DLD1 (cell line): ENCODE measurements around the gene AUTS2.

Experiments used
- in situ Hi-C: cut with HindIII; loops from 2 replicates; pipeline ENCODE4 v1.10.0; 2017; ENCODE audit warnings: low sequenced_read_pairs

Gene AUTS2

DNA sequence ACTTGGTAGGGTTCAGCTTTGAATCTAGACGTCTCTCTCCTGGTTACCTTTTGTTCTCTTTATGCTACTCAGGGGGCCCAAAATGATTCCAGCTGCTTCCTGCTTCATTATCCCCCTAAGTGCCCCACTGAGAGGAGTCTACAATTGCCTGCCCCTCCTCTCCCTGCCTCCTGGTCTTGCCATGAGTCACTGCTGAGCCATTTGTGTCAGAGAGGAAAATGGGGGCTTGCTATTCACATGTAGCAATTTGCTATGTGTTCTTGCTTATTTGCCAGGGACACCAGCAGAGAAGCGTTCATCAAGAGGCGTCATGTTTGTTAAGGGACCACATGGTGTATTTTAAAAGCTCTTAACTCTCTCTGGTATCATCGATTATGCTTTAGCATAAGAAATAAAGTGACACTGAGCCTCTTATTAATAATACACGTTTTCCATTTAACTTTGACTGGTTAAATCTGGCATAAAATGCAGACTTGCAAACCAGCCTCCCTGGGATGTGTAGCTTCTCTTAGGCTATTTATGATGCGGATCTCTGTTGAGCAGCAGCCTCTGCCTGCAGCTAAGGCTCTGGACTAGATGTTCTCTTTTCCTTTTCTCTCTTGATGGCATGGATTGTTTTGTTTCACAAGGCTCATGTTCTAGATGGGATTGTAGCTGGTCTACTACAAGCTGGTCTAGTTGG, 239.3 kb downstream of the AUTS2 start:
- in situ Hi-C loops = no loop called here

DNA sequence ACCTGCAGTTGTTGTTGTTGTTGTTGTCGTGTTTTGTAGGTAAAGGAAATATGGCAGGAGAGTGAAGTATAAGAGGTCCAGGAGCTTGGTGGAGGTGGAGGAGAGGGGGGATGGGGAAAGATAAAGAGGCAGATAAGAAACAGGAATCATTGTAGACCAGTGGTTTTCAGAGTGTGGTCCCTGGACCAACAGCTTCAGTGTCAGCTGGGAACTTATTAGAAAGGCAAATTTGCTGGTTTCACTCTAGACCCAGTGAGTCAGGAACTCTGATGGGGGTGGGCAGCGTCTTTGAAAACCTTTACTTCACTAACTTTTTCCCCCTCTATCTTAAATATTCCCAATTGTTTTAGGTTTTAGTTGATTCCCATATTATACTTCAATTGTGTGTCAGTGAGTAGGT, 241.5 kb downstream of the AUTS2 start:
- in situ Hi-C loops = no loop called here

DNA sequence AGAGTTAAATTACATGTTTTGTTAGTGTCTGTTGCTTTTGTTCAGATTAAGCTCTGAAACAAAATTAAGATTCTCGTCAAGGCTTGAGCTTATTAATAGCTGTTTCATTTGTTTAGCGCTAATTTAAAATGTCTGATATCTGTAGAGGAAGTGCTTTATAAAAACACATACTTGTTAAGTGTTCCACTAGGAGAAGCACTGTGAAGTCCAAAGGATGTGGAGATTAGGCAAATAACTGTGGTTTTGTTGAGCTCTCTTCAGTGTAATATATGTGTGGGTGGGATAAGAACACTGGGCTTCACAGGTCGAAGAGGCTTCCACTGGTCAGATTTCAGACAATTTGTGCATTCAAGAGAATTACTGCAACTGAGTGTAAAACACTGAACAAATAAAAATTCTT, 242.0 kb downstream of the AUTS2 start:
- in situ Hi-C loops = no loop called here

DNA sequence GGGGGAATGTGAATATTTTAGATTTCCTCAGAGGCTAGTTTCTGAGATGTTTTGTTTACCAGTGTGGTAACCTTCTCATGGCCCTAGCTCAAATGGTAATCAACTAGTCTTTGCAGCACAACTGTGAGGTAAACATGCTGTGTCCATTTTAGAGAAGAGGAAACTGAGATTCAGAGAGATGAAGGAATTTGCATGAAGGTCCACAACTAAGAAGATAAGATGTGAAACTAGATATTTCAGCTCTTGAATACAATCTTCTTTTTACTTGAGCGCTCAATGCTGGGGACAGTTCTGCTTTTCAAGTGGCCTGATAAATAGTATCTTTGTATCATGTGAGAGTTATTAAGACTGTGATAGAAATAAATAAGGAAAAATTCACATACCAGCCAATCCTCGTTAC, 245.4 kb downstream of the AUTS2 start:
- in situ Hi-C loops = no loop called here

DNA sequence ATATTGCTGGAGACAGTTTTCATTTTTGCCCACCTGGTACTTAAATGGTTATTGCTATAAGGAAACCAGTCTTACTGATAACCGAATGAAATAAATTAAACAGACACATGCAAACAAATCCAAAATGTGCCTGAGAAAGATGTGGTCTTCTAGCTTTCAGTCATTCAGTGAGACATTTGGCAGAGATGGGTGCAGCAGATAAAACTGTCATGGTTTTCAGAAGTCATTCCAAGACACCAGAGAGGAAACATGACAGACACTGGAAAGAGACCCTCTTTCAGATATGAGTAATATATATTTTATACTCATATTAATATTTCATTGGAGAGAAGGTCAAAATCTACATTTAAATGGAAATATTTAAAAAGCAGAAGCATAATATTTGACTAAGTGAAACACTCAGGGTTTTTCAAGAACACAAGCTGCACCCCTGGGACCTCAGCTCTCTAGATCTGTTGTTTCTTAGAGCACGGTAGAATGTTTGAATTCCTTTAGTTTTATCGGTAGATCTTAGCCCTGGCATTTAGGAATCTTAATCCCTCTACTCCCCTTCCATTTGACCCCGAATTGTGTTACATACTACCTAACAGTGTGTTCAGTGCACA, 246.1 kb downstream of the AUTS2 start:
- in situ Hi-C loops = no loop called here

DNA sequence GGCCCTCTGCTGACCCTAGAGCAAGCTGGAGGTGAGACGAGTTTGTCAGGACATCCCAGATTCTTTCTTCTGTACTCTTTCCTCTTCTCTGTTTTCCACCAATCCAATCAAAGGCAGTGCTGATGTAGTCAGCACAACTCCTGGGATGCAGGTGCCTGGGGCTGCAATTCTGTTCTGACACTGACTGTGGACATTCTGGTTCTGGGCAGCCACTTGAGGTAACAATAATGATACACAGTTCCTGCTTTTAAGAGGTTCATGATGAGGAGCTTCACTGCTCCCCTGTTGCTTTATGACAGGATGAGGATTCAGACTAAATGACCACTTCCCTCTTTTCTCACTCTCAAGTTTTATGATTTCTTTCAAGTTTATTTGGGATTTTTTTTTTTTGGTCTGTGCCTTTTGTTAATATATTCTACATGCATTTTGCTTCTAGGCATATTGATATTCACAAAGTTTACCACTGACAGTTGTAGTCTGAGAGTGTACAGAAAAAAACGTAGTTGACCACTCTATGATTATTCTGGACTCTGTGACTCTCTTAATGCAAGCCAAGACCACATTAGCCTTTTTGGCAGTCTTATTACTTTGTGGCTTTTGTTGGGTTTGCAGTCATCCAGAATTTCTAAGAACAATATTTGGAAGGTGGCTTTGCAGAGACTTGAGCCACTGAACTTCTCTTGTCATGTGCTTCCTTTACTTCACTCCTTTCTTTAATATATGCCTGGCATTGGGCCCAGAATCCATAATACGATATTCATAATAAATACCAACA, 247.6 kb downstream of the AUTS2 start:
- in situ Hi-C loops = no loop called here

DNA sequence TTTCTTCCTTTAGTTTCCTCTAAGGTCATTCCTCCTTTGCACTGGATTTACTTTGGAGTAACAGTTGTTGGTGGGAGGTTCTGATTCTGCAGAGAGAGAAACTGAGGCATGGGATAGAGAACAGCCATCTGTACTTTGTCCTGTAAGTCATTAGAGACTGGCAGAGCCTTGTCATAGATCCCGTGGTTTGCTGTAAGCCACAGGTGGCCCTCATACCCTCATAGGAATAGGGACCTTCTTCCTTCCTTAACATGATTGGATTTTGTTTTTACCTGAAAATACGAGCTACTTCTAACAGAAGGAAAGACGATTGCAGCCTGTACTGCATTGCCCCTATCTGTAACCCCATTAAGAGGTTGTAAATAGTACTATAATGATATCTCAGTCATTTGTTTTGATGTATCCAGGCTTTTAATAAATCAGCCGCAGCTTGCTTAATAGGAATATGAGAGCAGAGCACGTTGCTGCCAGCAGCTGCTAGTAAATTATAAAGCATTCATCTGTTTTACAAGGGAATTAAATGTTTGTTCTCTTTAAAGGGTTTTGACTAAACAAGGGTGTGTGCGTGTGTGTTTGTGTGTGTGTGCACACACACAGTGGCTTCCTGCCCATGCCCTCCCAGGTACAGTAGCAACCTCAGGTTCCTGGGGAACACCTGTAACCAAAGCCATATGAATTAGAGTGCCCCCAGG, 249.8 kb downstream of the AUTS2 start:
- in situ Hi-C loops = no loop called here

DNA sequence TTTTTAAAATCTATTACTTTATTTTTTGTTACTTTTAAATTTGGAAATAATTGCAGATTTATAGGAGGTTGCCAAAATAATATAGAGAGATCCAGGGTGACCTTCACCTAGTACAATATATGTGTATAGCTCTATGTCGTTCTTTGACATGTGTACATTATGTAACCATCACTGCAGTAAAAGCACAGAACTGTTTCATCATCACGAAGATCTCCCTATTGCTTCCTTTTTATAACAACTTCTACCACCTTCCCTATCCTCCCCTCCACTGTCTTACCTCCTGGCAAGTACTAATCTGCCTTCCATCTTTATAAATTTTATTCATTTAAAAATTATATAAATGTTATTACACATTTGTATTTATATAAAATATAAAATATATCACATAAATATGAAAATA, 251.0 kb downstream of the AUTS2 start:
- in situ Hi-C loops = no loop called here

DNA sequence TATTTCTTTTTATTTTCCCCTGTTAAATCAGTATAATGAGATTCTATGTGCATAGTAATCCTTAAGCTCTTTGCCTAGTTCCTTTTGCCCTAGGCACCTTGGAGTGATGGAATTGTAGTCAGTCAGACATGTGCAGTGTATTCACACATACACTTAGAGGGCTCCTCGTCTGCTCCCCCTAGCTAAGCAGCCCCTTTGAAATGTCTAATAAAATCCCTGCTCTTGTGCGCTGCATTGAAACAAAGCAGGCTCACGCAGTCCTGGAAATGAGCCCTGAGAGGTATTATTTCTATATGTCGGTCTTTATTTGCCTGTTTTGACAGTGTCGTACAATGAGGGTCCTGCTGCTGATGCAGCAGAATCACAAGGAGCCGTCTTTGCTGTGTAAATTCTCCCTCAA, 258.7 kb downstream of the AUTS2 start:
- in situ Hi-C loops = no loop called here

DNA sequence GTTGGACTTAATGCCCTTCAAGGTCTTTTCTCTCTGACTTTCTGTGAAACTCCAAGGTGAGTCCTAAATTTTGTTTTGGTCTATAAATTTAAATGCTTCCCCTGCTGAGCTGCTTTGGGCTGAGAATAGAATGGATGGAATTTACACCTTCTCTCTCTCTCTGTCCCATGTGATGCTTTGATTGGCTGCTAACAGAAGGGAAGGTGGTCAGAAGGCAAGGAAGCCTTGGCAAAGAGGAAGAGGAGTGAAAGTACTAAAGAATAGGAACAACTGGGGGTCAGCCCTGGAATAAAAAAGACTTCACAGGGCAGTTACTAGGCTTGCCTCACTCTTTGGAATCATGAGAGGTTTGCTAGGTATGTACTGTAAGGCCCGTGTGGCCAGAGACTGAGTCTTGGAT, 260.2 kb downstream of the AUTS2 start:
- in situ Hi-C loops = no loop called here

DNA sequence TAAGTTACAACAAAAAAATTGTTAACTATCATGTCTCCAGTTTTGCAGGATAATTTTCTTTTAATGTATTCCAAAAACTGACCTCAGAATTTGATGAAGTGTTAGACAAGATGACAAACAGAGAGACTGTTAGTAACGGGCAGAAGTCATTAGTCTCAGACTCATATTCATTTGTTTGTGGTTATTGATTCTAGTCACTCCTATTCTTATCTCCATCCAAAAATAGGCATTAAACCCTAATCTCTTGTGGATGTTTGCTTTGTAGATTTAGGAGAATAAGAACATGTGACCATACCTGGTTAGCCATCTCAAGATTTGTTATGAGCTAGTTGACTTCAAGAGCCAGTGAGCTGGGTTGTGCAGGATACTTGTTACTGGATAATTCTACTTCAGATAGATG, 261.1 kb downstream of the AUTS2 start:
- in situ Hi-C loops = no loop called here

DNA sequence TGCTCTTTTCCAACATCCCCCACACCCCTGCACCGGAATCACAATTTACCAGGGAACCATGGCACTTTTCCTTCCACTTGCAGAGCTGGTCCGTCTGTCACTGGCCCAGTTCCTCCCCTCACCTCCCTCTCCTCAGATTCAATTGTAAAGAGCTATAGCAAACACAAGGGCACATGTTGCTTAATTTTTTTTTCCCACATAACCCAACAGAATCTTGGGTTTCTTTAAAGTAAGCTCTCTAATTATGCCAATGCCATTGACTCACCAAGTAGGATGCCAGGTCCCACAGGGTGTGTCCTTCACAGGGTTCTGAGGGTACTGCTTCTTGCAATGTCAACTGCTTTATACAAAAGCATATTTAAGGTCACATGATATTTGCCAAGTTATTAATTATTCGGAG, 262.2 kb downstream of the AUTS2 start:
- in situ Hi-C loops = no loop called here

DNA sequence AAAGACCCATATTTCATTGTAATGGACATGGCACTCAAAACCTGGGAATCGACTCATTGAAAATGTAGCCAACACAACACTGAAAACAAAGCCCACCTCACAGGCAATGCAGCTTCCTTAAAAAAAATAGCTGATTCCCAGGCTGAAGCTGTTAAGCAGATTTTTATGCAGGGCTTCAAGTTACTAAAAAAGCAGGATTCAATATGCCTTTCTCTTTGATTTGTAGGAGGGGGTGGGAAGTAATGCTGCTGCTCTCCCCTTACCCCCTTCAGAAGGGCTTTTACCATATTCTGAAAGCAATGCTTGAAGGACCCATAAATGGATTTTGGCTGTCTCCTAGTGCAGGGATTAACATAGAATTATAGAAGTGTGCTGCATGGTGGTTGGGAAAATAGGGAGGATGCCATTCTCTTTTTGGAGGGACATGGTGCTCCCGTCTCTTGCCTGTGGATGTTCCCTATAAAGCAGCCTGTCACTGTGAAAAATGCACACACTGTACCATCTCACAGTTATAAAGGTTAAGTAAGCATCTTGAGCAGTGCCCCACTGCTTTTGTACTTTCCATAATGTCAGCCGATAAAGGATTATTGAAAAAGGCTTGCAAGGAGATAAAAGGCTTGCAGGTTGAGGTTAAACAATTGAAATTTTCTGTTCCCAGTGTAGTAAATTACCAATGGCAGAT, 262.8 kb downstream of the AUTS2 start:
- in situ Hi-C loops = no loop called here

DNA sequence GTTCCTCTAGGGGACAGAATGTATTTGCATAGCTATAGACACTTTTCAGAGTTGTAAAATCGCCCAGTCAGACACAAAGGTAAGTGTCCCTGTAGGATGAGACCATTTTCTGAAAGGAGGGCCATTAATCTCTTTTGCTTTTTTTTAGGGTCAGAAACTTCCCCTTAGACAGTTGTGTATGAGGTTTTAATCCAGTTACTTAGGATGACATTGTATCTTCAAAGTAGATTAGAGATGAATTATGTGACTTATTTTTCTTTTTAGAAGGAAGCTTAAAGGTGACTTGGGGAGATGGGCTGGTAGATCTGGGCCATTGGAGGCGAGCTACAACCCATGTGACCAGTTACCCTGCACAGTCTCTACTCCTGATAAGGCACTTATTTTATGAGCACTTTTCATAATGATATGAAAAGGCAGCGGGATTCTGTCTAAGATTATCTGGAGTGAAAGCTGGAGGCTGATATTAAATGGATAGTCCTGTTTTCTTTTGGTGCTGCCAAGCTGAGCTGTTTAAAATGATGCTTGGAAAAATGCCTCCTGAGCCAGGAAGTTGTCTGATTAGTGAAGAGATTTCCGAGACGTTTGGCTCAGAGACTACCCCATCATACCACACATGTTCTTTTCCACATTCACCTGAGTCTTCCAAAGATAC, 264.3 kb downstream of the AUTS2 start:
- in situ Hi-C loops = no loop called here

DNA sequence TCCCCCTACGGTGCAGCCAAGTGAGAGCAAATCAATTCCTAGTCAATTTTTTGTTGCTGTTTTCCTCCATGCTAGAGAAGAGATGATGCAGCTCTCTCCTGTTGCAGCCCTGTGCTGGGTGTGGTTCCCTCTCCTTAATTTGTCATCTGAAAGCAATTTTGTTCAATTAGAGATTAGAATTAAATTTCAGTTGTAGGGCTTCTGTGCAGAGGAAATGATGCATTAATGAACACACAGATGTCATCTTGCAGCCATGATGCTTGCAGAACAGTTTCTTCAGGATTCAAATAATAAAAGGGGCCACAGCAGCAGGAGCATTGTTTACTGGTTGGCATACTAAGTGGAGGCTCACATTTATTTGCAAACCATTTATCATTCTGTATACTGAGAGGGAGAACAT, 266.0 kb downstream of the AUTS2 start:
- in situ Hi-C loops = no loop called here

DNA sequence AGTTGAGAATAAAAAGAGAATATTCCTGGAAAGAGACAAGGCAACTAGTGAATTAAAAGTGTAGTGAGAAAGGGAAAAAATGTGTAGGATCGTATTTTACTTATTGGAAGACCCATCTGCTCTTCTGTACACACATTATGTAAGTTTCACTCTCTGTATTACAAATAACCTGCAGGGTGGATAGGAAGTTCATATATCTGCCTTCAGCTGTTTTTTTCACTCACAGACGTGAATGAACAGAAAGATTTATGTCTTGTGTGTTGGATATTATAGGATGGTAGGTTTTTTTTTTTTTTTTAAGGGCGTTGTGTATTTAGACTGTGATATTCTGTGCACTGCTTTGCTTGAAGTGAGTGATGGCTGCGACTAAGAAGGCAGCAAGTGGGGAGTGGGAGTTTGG, 266.5 kb downstream of the AUTS2 start:
- in situ Hi-C loops = no loop called here

DNA sequence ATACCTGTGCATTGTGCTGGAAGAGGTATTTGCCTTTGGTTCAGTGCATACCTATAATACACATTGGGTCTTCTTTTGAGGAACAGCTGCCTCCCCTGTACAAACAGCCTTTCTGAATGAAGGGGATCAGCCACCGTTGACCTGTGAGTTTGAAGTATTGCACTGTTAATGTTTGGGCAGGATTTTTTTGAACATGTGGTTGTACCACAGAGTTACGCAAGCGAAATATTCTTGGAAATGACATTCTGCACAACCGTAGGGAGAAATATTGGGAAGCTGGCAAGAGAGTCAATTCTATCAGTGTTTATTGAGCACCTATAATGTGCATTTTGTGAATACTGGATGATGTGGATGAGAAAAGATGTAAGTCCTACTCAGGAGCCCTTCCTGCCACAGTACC, 270.6 kb downstream of the AUTS2 start:
- in situ Hi-C loops = no loop called here

DNA sequence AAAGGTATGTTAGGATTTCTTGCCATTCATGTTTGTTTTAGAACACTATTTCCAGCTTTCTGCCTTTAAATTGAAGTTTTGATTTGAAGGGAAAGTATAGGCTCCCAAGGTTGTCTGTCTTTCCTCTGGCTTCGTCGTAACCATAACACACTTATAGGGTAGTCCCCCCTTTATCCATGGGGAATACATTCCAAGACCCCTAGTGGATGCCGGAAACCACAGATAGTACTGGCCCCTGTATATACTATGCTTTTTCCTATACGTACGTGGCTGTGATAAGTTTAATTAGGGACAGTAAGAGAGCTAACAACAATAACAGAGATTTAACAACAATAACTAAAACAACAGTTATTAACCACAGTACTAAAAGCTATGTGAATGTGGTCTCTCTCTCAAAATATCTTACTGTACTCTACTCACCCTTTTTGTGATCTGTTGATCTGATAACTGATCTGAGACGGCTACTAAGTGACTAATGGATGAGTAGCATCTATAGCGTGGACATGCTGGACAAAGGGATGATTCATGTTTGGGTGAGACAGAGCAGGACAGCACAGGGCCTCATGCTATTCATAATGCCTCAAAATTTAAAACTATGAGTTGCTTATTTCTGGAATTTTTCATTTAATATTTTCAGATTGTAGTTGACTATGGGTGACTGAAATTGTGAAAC, 273.1 kb downstream of the AUTS2 start:
- in situ Hi-C loops = no loop called here

DNA sequence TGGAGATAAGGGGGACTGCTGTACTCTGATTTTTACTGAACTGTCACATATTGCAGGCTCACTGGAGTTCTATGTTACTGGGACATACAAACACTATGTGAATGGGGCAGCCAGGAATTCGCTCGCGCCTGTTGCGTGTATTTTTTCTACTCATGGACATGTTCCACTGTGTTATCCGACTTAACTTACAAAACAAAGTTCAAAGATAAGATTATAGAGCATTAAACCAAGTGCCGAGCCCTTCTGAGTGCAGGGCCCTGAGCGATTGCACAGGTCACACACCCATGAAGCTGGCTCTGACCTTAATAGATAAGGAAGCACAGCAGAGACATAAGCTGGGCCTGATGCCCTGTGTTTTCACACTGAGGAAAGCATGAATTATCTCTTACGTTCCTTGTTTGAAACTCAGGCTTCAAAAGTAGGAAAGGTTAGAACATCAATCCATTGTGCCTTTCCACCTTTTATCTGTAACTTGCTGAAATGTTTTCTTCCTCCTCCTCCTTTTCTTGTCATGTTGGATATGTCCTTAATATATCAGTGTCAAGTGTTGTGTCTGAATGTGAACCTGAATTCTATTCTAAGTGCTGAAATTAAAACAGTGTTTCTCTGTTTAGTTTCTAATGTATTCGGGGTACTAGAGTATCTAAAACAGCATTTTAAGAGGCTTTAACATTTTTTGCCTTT, 273.8 kb downstream of the AUTS2 start:
- in situ Hi-C loops = no loop called here

DNA sequence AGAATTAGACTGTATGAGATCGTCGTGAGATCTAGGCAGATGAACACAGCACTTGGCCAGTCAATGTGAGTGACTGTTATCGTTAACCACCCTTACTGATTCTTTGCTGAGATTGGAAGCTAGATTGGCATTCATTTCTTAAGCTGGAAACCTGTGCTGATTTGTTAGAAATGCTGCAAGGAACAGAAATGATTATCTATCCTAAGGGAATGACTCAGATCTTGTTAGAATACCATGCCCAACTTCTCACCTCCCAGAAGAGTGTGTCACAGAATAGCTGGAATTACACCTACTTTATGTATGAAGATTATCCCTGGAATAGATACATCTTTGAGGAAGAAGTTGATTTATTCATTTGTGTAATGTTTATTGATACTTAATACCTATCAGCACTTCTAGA, 275.2 kb downstream of the AUTS2 start:
- in situ Hi-C loops = no loop called here
